Astrocyte of the hippocampus (primary cell): ENCODE measurements around the gene TMEM178B.
"Not testable (repeated sequence)": the region's sequence is repeated elsewhere in the genome, so short reads cannot be mapped to it uniquely, and the experiment has no call there.

Experiments
- DNase-seq: peaks from one replicate; pipeline ENCODE4 v3.0.0; 2011; ENCODE audit warnings: low read depth, low spot score

The TMEM178B gene

GRCh38 chr7:141142058-141142457 lies 68.2 kb downstream of the TMEM178B start:
- no peak for DNase-seq

GRCh38 chr7:141144921-141145629 lies 71.2 kb downstream of the TMEM178B start:
- no peak for DNase-seq

- no peak for DNase-seq
Measured at GRCh38 chr7:141145630-141145982, 71.7 kb downstream of the TMEM178B start.

GRCh38 chr7:141147482-141147881 lies 73.6 kb downstream of the TMEM178B start:
- DNase-seq: no peak

GRCh38 chr7:141150465-141150864 lies 76.6 kb downstream of the TMEM178B start:
- no peak for DNase-seq

GRCh38 chr7:141151746-141152145 lies 77.9 kb downstream of the TMEM178B start:
- DNase-seq: no peak

GRCh38 chr7:141153231-141153630 lies 79.4 kb downstream of the TMEM178B start:
- no peak for DNase-seq

GRCh38 chr7:141154131-141154732 lies 80.4 kb downstream of the TMEM178B start:
- DNase-seq: no peak

- DNase-seq: no peak
Measured at GRCh38 chr7:141156407-141156806, 82.5 kb downstream of the TMEM178B start.

GRCh38 chr7:141157138-141157765 lies 83.4 kb downstream of the TMEM178B start:
- no peak for DNase-seq

- peak; percentile 99 for DNase-seq
Measured at GRCh38 chr7:141158561-141158960, 84.7 kb downstream of the TMEM178B start.

GRCh38 chr7:141160246-141160860 lies 86.5 kb downstream of the TMEM178B start:
- no peak for DNase-seq

GRCh38 chr7:141161550-141162535 lies 88.0 kb downstream of the TMEM178B start:
- DNase-seq: no peak

GRCh38 chr7:141165521-141165920 lies 91.7 kb downstream of the TMEM178B start:
- DNase-seq: no peak

- no peak for DNase-seq
Measured at GRCh38 chr7:141166926-141167325, 93.1 kb downstream of the TMEM178B start.

- no peak for DNase-seq
Measured at GRCh38 chr7:141167381-141167964, 93.6 kb downstream of the TMEM178B start.

- DNase-seq: not testable (repeated sequence)
Measured at GRCh38 chr7:141169157-141169556, 95.3 kb downstream of the TMEM178B start.

GRCh38 chr7:141175728-141176127 lies 101.9 kb downstream of the TMEM178B start:
- DNase-seq: not testable (repeated sequence)

GRCh38 chr7:141177120-141177519 lies 103.3 kb downstream of the TMEM178B start:
- DNase-seq: not testable (repeated sequence)

- no peak for DNase-seq
Measured at GRCh38 chr7:141178486-141179135, 104.7 kb downstream of the TMEM178B start.
